ENCODE results near the gene RBAK.
"Not testable (repeated sequence)": the region's sequence is repeated elsewhere in the genome, so short reads cannot be mapped to it uniquely, and the experiment has no call there.

The RBAK gene

DNA sequence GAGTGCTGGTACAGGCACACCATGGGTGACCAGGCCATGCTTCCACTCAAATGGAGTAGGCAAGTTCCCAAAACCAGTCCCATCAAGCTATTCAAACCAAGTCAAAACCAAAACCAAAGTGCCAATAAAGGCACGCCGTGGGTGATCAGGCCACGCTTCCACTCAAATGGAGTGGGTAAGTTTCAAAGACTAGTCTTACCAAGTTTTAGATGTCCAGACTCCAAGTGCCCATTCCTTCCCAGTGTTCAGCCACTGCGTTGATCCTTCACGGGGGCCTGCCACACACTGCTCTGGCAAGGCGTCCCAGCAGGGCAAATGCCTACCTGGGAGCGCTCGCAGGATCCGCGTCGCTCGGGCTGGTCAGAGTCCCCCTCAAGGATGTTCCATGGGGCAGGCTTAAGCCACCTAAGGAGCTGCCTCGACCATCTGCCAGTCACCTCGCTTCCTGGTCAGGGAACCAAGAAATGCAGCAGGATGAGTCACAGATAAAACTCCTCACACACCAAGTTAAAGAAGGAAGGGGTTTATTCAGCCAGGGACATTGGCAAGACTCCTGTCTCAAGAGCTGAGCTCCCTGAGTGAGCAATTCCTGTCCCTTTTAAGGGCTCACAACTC, 17.8 kb upstream of the RBAK start:
- not testable (repeated sequence) for H3K4me1 Mint-ChIP-seq (ENCODE audit: low read depth); H3K36me3 Mint-ChIP-seq (ENCODE audit: low read depth)

DNA sequence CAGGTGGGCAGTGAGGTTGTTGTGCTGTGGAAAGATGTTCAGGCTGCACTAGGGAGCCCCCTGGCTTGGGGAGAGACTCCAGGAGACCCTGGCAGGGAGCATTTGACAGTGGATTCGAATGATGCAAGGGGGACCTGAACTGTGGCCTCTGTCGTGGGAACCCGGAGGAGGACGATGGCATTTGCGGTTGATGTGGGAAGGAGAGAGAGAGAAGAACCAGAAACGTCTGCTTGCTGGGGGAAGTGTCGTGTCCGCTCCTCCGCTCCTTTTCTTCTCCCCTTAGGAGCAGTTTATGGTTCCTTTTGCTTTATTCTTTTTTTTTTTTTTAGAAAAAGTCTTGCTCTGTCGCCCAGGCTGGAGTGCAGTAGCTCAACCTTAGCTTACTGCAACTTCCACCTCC, 12.5 kb upstream of the RBAK start:
- not testable (repeated sequence) for H3K4me3 Mint-ChIP-seq; H3K36me3 Mint-ChIP-seq (ENCODE audit: low read depth); H3K9me3 Mint-ChIP-seq; H3K27me3 Mint-ChIP-seq (ENCODE audit: low read depth); H3K27ac Mint-ChIP-seq; H3K4me1 Mint-ChIP-seq (ENCODE audit: low read depth)

More for the DNA sequence above, 17.8 kb upstream of the RBAK start:
- H3K4me3 Mint-ChIP-seq; H3K27ac Mint-ChIP-seq; H3K27me3 Mint-ChIP-seq (ENCODE audit: low read depth); H3K9me3 Mint-ChIP-seq: not testable (repeated sequence)

DNA sequence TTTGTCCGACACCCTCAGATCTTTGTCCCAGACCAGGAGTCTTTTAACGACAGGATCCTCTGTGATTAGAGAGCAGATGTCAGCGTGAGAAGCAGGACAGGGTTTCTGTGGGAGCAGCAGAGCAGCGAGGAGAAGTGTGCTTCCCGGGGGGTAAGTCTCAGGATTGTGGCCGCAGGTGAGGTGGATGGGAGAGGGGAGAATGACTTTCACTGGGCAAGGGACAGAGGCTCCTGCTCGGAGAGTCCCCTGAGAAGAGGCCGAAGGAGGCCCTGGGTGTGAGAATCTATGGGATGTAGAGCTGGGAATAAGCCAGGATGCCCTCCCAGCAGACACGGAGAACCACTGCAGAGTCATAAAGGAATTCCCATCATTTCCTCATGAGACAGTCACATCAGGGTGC, 10.4 kb upstream of the RBAK start:
- Mint-ChIP-seq H3K36me3 (ENCODE audit: low read depth) (peaks cover 2% of the 10 kb centered on the region), H3K4me3 (no peak overlapping the region), H3K4me1 (ENCODE audit: low read depth) (peaks cover 2% of the 10 kb centered on the region), H3K27ac (no peak overlapping the region), H3K27me3 (ENCODE audit: low read depth) (no peaks in the 10 kb centered on the region), H3K9me3 (no peaks in the 10 kb centered on the region)

DNA sequence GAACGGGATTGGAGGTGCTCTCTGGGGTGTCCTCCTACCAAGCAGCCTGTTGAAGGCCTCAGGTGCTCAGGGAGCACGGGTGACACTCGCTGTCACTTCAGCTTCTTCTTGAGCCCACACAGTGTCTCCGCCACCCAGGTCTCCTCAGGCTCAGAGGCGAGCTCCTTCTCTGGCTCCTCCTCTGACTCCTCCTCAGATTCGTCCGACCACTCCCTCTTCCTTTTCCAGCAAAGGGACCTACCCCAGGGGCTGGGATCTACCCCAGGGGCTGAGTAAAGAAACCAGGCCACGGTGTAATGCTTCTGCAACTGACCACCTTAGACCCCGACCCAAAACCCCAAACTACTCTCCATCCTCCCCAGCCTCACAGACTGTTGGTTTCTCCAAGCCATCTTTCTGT, 9.2 kb upstream of the RBAK start:
- H3K36me3 Mint-ChIP-seq (ENCODE audit: low read depth) = no peaks in the 10 kb centered on the region
- H3K4me1 Mint-ChIP-seq (ENCODE audit: low read depth) = peaks cover 9% of the 10 kb centered on the region
- no peak overlapping the region for H3K27ac Mint-ChIP-seq

DNA sequence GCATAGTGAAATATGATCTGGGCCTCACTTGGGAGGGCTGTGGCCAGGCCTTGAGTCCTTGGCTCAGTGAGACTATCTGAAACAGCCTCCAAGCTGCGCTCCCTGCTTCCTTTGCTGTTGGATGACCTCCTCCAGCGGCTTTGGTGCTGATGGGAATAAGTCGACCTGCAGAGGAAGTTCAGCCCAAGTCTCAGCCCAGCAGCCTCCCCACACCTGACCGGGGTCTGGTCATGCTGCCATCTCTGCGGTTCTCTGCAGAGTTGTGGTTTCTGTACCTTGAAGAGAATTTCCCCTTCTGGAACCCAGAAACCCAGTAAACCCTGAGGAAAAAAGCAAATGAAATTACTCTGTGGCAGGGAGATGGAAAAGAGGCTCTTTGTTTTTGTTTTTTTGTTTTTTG, 4.6 kb upstream of the RBAK start:
- Mint-ChIP-seq H3K9me3 (peaks cover 10% of the 10 kb centered on the region), H3K4me1 (ENCODE audit: low read depth) (peaks cover 14% of the 10 kb centered on the region), H3K4me3 (peak overlapping the region; percentile 31), H3K27me3 (ENCODE audit: low read depth) (peaks cover 3% of the 10 kb centered on the region), H3K36me3 (ENCODE audit: low read depth) (peaks cover 11% of the 10 kb centered on the region), H3K27ac (peak overlapping the region; percentile 57)

More for the DNA sequence above, 9.2 kb upstream of the RBAK start:
- H3K4me3 Mint-ChIP-seq = no peak overlapping the region
- no peaks in the 10 kb centered on the region for H3K9me3 Mint-ChIP-seq
- H3K27me3 Mint-ChIP-seq (ENCODE audit: low read depth) = no peaks in the 10 kb centered on the region

DNA sequence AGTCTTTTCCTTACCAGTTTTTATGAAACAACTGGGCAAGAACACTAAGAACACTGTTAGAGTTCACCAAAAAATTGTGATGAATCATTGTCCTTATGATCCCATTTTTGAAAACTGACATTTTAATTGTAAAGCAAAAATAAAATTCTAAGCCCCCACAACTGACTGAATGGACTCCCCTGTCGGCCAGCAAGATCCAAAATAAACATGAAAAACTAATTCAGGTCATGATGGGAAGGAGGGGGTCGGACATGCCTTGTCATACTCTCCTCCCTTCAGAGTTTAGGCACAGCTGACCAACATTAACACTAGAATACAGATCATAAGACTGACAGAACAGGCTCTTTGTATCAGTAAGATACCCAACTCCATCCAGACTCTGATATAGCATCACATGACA, 2.0 kb upstream of the RBAK start:
- H3K9me3 Mint-ChIP-seq = peaks cover 14% of the 10 kb centered on the region
- peaks cover 23% of the 10 kb centered on the region for H3K4me1 Mint-ChIP-seq (ENCODE audit: low read depth)
- peaks cover 3% of the 10 kb centered on the region for H3K27me3 Mint-ChIP-seq (ENCODE audit: low read depth)
- no peak overlapping the region for H3K4me3 Mint-ChIP-seq
- peak overlapping the region; percentile 20 for H3K27ac Mint-ChIP-seq
- peaks cover 18% of the 10 kb centered on the region for H3K36me3 Mint-ChIP-seq (ENCODE audit: low read depth)

DNA sequence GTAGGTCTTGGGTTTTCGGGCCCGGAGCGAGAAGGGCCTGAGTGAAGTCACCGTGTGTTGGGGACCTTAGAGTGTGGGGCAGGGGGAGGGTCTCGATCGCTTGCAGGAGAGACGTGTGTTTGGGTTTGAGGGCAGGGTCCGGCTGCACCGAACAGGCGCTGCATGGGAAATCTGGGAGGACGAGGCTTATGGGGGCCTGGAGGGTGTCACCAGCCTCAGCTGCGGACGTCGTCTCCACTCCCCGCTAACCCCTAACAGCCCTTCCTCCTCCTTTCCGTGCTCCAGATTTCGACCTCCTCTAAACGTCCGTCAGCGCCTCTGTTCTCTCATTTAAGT, 705 bp downstream of the RBAK start:
- Mint-ChIP-seq H3K4me1 (ENCODE audit: low read depth) (peaks cover 18% of the 10 kb centered on the region), H3K9me3 (peaks cover 37% of the 10 kb centered on the region), H3K4me3 (peak overlapping the region; percentile 91), H3K27ac (peak overlapping the region; percentile 88), H3K36me3 (ENCODE audit: low read depth) (peaks cover 41% of the 10 kb centered on the region)
- not testable (repeated sequence) for H3K27me3 Mint-ChIP-seq (ENCODE audit: low read depth)

DNA sequence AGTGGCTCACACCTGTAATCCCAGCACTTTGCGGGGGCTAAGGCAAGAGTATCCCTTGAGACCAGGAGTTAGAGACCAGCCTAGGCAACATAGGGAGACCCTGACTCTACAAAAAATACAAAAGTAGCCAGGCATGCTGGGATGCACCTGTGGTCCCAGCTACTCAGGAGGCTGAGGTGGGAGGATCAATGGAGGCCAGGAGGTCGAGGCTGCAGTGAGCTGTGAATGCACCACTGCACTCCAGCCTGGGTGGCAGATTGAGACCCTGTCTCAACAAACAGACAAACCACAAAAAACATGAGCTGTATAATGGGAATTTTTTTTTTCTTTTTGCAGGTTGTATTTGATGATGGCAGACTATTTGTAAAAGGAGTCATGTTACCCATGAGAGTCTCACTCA, 1.5 kb downstream of the RBAK start:
- peak overlapping the region; percentile 91 for H3K4me3 Mint-ChIP-seq
- peaks cover 49% of the 10 kb centered on the region for H3K36me3 Mint-ChIP-seq (ENCODE audit: low read depth)
- peaks cover 44% of the 10 kb centered on the region for H3K9me3 Mint-ChIP-seq
- H3K27ac Mint-ChIP-seq; H3K27me3 Mint-ChIP-seq (ENCODE audit: low read depth): not testable (repeated sequence)
- peaks cover 18% of the 10 kb centered on the region for H3K4me1 Mint-ChIP-seq (ENCODE audit: low read depth)

DNA sequence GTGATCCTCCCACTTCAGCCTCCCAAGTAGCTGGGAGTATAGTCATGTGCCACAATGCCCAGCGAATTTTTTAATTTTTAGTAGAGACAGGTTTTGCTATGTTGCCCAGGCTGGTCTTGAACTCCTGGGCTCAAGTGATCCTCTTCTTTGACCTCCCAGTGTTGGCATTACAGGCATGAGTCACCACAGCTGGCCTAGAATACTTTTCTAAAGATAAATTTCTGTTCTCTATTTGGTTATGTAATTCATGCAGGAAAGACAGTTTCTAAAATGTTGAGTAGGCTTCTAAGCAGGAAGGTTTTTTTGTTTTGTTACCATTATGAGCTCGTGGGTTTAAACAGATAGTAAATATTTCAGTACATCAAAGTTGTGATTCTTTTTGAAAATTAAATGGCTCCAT, 5.0 kb downstream of the RBAK start:
- no peak overlapping the region for H3K4me3 Mint-ChIP-seq
- peaks cover 61% of the 10 kb centered on the region for H3K9me3 Mint-ChIP-seq
- peaks cover 71% of the 10 kb centered on the region for H3K36me3 Mint-ChIP-seq (ENCODE audit: low read depth)
- H3K27me3 Mint-ChIP-seq (ENCODE audit: low read depth) = no peaks in the 10 kb centered on the region
- H3K4me1 Mint-ChIP-seq (ENCODE audit: low read depth) = peaks cover 16% of the 10 kb centered on the region
- no peak overlapping the region for H3K27ac Mint-ChIP-seq

DNA sequence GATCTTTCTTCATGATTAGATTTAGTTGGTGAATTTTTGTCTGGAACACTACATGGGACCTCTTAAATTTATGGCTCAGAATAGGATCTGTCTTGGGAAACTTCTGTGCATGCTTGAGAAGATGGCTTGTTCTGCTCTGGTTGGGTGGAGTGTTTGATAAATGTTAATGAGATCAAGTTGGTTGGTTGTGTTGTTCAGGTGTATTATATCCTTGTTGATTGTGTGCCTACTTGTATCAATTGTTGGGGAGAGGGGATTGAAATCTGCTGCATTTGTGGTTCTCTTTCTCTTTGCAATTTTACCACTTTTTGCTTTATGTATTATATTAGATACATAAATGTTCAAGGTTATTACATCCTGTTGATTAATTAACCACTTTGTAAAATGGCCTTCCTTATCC, 6.1 kb downstream of the RBAK start:
- not testable (repeated sequence) for H3K27ac Mint-ChIP-seq; H3K4me3 Mint-ChIP-seq; H3K27me3 Mint-ChIP-seq (ENCODE audit: low read depth)
- peaks cover 78% of the 10 kb centered on the region for H3K36me3 Mint-ChIP-seq (ENCODE audit: low read depth)
- peaks cover 68% of the 10 kb centered on the region for H3K9me3 Mint-ChIP-seq
- peaks cover 11% of the 10 kb centered on the region for H3K4me1 Mint-ChIP-seq (ENCODE audit: low read depth)

DNA sequence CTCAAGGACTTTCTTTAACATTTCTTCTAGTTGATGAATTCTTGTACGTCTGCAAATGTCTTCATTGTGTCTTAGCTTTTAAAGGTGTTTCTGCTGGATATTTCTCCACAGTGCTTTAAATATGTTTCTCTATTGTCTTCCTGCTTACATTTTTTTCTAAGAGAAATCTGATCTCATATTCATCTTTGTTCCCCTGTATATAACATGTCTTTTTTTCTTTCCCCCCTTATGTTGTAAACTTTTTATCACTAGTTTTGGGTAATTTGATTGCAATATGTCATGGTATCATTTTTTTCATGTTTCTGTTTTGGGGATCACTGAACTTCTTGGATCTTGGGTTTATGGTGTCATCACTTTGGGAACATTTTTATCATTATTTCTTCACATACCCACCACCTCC, 7.5 kb downstream of the RBAK start:
- H3K36me3 Mint-ChIP-seq (ENCODE audit: low read depth) = peaks cover 87% of the 10 kb centered on the region

DNA sequence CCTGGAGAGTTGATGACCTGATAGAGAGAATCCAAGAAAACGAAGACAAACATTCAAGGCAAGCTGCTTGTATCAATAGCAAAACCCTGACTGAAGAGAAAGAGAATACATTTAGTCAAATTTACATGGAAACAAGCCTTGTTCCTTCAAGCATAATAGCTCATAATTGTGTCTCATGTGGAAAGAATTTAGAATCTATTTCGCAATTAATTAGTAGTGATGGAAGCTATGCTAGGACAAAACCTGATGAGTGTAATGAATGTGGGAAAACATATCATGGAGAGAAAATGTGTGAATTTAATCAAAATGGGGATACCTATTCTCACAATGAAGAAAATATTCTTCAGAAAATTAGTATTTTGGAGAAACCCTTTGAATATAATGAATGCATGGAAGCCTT, 18.0 kb downstream of the RBAK start:
- H3K27me3 Mint-ChIP-seq (ENCODE audit: low read depth) = no peaks in the 10 kb centered on the region
- H3K4me1 Mint-ChIP-seq (ENCODE audit: low read depth) = no peaks in the 10 kb centered on the region
- no peak overlapping the region for H3K4me3 Mint-ChIP-seq
- H3K27ac Mint-ChIP-seq = no peak overlapping the region
- peaks cover 92% of the 10 kb centered on the region for H3K36me3 Mint-ChIP-seq (ENCODE audit: low read depth)
- peaks cover 91% of the 10 kb centered on the region for H3K9me3 Mint-ChIP-seq

More for the DNA sequence above, 7.5 kb downstream of the RBAK start:
- H3K9me3 Mint-ChIP-seq = peaks cover 81% of the 10 kb centered on the region
- no peak overlapping the region for H3K4me3 Mint-ChIP-seq
- peaks cover 7% of the 10 kb centered on the region for H3K4me1 Mint-ChIP-seq (ENCODE audit: low read depth)
- H3K27ac Mint-ChIP-seq = no peak overlapping the region
- no peaks in the 10 kb centered on the region for H3K27me3 Mint-ChIP-seq (ENCODE audit: low read depth)

DNA sequence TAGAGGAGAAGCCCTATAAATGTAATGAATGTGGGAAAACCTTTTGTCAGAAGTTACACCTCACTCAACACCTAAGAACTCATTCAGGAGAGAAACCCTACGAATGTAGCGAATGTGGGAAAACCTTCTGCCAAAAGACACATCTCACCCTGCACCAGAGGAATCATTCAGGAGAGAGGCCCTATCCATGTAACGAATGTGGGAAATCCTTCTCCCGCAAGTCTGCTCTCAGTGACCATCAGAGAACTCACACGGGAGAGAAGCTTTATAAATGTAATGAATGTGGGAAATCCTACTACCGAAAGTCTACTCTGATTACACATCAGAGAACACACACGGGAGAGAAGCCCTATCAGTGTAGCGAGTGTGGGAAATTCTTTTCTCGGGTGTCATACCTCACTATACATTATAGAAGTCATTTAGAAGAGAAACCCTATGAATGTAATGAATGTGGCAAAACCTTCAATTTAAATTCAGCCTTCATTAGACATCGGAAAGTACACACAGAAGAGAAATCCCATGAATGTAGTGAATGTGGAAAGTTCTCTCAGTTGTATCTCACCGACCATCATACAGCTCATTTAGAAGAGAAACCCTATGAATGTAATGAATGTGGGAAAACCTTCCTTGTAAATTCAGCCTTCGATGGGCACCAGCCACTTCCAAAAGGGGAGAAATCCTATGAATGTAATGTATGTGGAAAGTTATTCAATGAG, 18.9 kb downstream of the RBAK start:
- peaks cover 91% of the 10 kb centered on the region for H3K9me3 Mint-ChIP-seq
- peak overlapping the region; percentile 49 for H3K27ac Mint-ChIP-seq
- H3K27me3 Mint-ChIP-seq (ENCODE audit: low read depth) = no peaks in the 10 kb centered on the region

DNA sequence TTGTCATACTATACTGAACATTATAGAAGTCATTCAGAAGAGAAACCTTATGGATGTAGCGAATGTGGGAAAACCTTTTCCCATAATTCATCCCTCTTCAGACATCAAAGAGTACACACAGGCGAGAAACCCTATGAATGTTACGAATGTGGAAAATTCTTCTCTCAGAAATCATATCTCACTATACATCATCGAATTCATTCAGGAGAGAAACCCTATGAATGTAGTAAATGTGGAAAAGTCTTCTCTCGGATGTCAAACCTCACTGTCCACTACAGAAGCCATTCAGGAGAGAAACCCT, 19.4 kb downstream of the RBAK start:
- H3K4me1 Mint-ChIP-seq (ENCODE audit: low read depth) = no peaks in the 10 kb centered on the region
- no peak overlapping the region for H3K4me3 Mint-ChIP-seq
- H3K9me3 Mint-ChIP-seq = peaks cover 88% of the 10 kb centered on the region
- H3K27ac Mint-ChIP-seq = no peak overlapping the region
- no peaks in the 10 kb centered on the region for H3K27me3 Mint-ChIP-seq (ENCODE audit: low read depth)
- peaks cover 82% of the 10 kb centered on the region for H3K36me3 Mint-ChIP-seq (ENCODE audit: low read depth)

More for the DNA sequence above, 18.9 kb downstream of the RBAK start:
- no peaks in the 10 kb centered on the region for H3K4me1 Mint-ChIP-seq (ENCODE audit: low read depth)
- peaks cover 87% of the 10 kb centered on the region for H3K36me3 Mint-ChIP-seq (ENCODE audit: low read depth)
- H3K4me3 Mint-ChIP-seq = no peak overlapping the region

DNA sequence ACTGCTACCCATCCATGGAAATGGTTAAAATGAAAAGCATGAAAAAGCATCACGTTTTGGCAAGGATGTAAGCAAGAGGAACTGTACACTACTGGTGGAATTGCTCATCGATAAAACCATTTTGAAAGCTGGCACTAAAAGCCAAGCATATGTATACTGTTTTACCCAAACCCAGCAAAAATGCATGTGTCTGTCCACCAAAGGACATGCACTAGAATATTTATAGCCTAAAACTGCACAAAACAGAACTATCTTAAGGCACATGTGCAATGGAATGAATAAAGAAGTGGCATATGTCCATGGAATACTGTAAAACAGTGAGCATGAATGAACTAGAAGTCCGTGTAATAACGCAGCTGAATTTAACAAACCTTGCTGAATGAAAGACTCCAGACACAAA, 22.9 kb downstream of the RBAK start:
- no peak overlapping the region for H3K4me3 Mint-ChIP-seq
- peaks cover 66% of the 10 kb centered on the region for H3K36me3 Mint-ChIP-seq (ENCODE audit: low read depth)
- H3K27me3 Mint-ChIP-seq (ENCODE audit: low read depth) = peaks cover 8% of the 10 kb centered on the region
- H3K27ac Mint-ChIP-seq = no peak overlapping the region
- H3K4me1 Mint-ChIP-seq (ENCODE audit: low read depth) = peaks cover 5% of the 10 kb centered on the region
- H3K9me3 Mint-ChIP-seq = peaks cover 73% of the 10 kb centered on the region

DNA sequence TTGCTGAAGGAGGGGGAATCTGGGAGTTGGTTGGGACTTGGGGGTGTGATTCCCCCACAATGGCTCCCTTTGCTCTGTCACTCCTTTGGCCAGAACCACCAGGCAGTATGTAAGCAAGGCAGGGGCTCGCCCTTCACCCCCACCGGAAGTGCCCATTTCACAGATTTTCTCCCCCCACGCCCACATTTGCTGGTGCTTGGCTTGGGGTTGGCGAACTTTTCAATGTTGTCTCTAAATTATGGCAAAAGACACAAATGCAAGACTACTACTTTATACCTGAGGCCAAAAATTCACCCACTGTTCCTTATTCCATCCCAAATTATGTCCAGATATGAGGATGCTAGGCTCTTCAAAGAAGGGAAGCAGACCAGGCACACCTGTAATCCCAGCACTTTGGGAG, 24.5 kb downstream of the RBAK start:
- no peak overlapping the region for H3K27ac Mint-ChIP-seq
- H3K4me3 Mint-ChIP-seq = no peak overlapping the region
- H3K27me3 Mint-ChIP-seq (ENCODE audit: low read depth) = peaks cover 8% of the 10 kb centered on the region
- peaks cover 5% of the 10 kb centered on the region for H3K4me1 Mint-ChIP-seq (ENCODE audit: low read depth)
- peaks cover 49% of the 10 kb centered on the region for H3K36me3 Mint-ChIP-seq (ENCODE audit: low read depth)
- H3K9me3 Mint-ChIP-seq = peaks cover 57% of the 10 kb centered on the region
